K562 (cell line): ENCODE results near the gene TTLL10. TPM values are rescaled to one million over a fixed set of nuclear protein-coding genes. Genes with fewer than 3 reads are reported as not detected.

Source experiments
- ASH1L ChIP-seq: fragments of 450-650 bp; IDR thresholded peaks from 2 replicates; pipeline ENCODE4 v1.6.1; 2018; ENCODE audit warnings: borderline replicate concordance, mild to moderate bottlenecking, low read depth; ENCODE audit not compliant: partially characterized antibody
- ATF7 ChIP-seq: fragments of 450-650 bp; IDR thresholded peaks from 2 replicates; pipeline ENCODE4 v1.7.1; 2014; ENCODE audit warnings: mild to moderate bottlenecking, moderate library complexity
- CHCHD3 ChIP-seq: fragments of 250-450 bp; sonication (Bioruptor Pico); IDR thresholded peaks from 2 replicates; pipeline ENCODE4 v2.1.2; 2022; ENCODE audit warnings: mild to moderate bottlenecking
- DACH1 ChIP-seq: fragments of 450-650 bp; IDR thresholded peaks from 2 replicates; pipeline ENCODE4 v1.6.1; 2018; ENCODE audit not compliant: partially characterized antibody
- HDAC3 ChIP-seq: fragments of 450-650 bp; IDR thresholded peaks from 2 replicates; pipeline ENCODE4 v1.6.1; 2018; ENCODE audit warnings: borderline replicate concordance, mild to moderate bottlenecking, moderate library complexity; ENCODE audit not compliant: partially characterized antibody
- HDAC6 ChIP-seq: IDR thresholded peaks from 2 replicates; pipeline ENCODE4 v1.6.1; 2012; ENCODE audit warnings: low read depth, mild to moderate bottlenecking, control low read depth, inconsistent platforms, low read length, moderate library complexity
- HNRNPK ChIP-seq: fragments of 200-400 bp; formaldehyde crosslinking; IDR thresholded peaks from one replicate; pipeline ENCODE4 v1.6.1; 2018; ENCODE audit warnings: mild to moderate bottlenecking, low read depth, low read length; ENCODE audit not compliant: poor library complexity, severe bottlenecking
- KDM2B ChIP-seq: fragments of 250-450 bp; sonication (Bioruptor Pico); IDR thresholded peaks from 2 replicates; pipeline ENCODE4 v1.8.0; 2021; ENCODE audit warnings: mild to moderate bottlenecking, moderate library complexity
- NCOA6 ChIP-seq: fragments of 450-650 bp; IDR thresholded peaks from 2 replicates; pipeline ENCODE4 v1.6.1; 2017; ENCODE audit warnings: mild to moderate bottlenecking
- NFE2L1 ChIP-seq: fragments of 450-650 bp; IDR thresholded peaks from 2 replicates; pipeline ENCODE4 v1.6.1; 2016; ENCODE audit warnings: missing genetic modification characterization, low read depth, mild to moderate bottlenecking, missing compliant biosample characterization, moderate library complexity, borderline replicate concordance
- POLR2G ChIP-seq: fragments of 200-400 bp; formaldehyde crosslinking; IDR thresholded peaks from 2 replicates; pipeline ENCODE4 v1.6.1; 2017; ENCODE audit warnings: low read depth, mild to moderate bottlenecking, antibody characterized with exemption, low read length, moderate library complexity
- PURB ChIP-seq: sonication (generic); formaldehyde crosslinking; IDR thresholded peaks from 2 replicates; pipeline ENCODE4 v1.9.0; 2021; ENCODE audit warnings: low read depth, mild to moderate bottlenecking, missing genetic modification reagents
- RB1 ChIP-seq: fragments of 450-650 bp; IDR thresholded peaks from 2 replicates; pipeline ENCODE4 v1.6.1; 2017; ENCODE audit warnings: low read depth, mild to moderate bottlenecking
- RUNX1 ChIP-seq: sonication (generic); IDR thresholded peaks from 2 replicates; pipeline ENCODE4 v1.6.1; 2016; ENCODE audit warnings: antibody characterized with exemption, low read depth
- SPI1 ChIP-seq: IDR thresholded peaks from 2 replicates; pipeline ENCODE4 v1.6.1; 2011; ENCODE audit warnings: low read depth, low read length, control low read depth, borderline replicate concordance
- XRCC3 ChIP-seq: fragments of 450-650 bp; IDR thresholded peaks from 2 replicates; pipeline ENCODE4 v1.6.1; 2017; ENCODE audit warnings: mild to moderate bottlenecking, moderate library complexity
- ZNF174 ChIP-seq: fragments of 250-450 bp; sonication (Bioruptor Pico); IDR thresholded peaks from 2 replicates; pipeline ENCODE4 v1.4.0; 2020; ENCODE audit warnings: mild to moderate bottlenecking
- ZNF699 ChIP-seq: fragments of 250-450 bp; sonication (Bioruptor Pico); IDR thresholded peaks from 2 replicates; pipeline ENCODE4 v1.8.0; 2021; ENCODE audit warnings: mild to moderate bottlenecking, moderate library complexity; ENCODE audit not compliant: insufficient replicate concordance
- polyA plus RNA-seq, 8 experiments: library from polyadenylated mRNA; depleted of rRNA in 4 of 8; stranded (reverse) in 5 of 8; unstranded in 3 of 8; fragments of >200 nt; fragmentation: Nextera tagmentation in 2 of 8; fragmentation: Illumina TruSeq in 1 of 8; extraction: Ambion mirVana in 2 of 8; extraction: Trizol in 1 of 8; gene quantifications; 2 replicates each; pipeline versions ENCODE4 v1.2.1 to v1.2.3, GENCODE V29; 2011 to 2014; ENCODE audit warnings: inconsistent platforms in 1 of 8, missing spikeins in 1 of 8
- total RNA-seq, 7 experiments: library from RNA; depleted of rRNA in 6 of 7; stranded (reverse); fragments of >200 nt in 6 of 7; fragmentation: Illumina TruSeq in 2 of 7; extraction: Trizol in 2 of 7; gene quantifications; 2 replicates each; pipeline versions ENCODE4 v1.2.1 to v1.2.3, GENCODE V29; 2011 to 2021; ENCODE audit warnings: low replicate concordance in 1 of 7
- TF ChIP-seq, protein P1 (sequence below): sonication (generic); formaldehyde crosslinking; IDR thresholded peaks from 2 replicates; pipeline ENCODE4 v1.8.0; 2023; ENCODE audit warnings: mild to moderate bottlenecking, missing genetic modification reagents
- TF ChIP-seq, protein P2 (sequence below): sonication (generic); formaldehyde crosslinking; IDR thresholded peaks from 2 replicates; pipeline ENCODE4 v1.8.1; 2022; ENCODE audit warnings: missing genetic modification reagents
- TF ChIP-seq, protein P3 (sequence below), 2 experiments: fragments of 250-450 bp in 1 of 2; fragments of 450-650 bp in 1 of 2; sonication (Bioruptor Pico) in 1 of 2; IDR thresholded peaks; 2 replicates each; pipeline versions ENCODE4 v1.6.1 to v1.8.0; 2016 to 2021; ENCODE audit warnings: mild to moderate bottlenecking in 2 of 2, moderate library complexity in 2 of 2, missing compliant biosample characterization in 1 of 2, missing genetic modification characterization in 1 of 2
- TF ChIP-seq, protein P4 (sequence below): fragments of 450-650 bp; formaldehyde crosslinking; IDR thresholded peaks from 2 replicates; pipeline ENCODE4 v1.4.0; 2020; ENCODE audit warnings: mild to moderate bottlenecking, moderate library complexity

TTLL10 gene
- total and polyA plus RNA-seq, 9 of the 15 experiments (the other 6 are each of a cell fraction or from before 2014, with no cell fraction given) = not detected

DNA sequence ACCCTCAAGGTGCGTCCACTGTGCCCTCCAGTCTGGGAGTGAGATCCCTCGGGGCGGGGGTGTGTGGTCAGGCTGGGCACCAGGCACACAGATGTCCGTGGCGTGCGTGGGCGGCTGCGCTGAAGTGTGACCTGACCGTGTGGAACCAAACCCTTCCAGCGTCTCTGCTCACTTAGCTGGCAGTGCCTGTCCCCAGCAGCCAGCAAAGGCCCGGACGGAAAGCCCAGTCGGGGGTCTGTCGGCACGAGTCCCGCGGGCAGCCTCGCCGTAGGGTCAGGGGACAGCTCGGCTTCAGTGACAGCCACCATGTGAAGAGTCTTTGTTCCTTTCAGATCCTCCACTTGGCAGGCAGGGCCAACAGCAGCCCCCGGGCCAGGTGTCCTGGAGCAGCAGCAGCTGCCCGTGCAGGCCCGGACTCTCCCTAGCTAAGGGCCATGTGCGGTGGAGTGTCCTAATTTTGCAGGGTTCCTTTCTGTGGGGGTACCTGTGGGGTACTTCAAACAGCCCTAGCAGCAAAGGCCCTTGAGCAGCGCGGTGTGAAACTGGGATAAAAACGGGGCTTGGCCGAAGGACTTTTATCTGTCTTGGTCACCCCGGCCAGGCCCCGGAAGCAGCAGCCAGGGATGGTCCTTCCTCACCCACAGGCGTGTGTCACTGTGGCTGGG lies 11.6 kb downstream of the TTLL10 start (continued):
- TF ChIP-seq, protein P1, sequence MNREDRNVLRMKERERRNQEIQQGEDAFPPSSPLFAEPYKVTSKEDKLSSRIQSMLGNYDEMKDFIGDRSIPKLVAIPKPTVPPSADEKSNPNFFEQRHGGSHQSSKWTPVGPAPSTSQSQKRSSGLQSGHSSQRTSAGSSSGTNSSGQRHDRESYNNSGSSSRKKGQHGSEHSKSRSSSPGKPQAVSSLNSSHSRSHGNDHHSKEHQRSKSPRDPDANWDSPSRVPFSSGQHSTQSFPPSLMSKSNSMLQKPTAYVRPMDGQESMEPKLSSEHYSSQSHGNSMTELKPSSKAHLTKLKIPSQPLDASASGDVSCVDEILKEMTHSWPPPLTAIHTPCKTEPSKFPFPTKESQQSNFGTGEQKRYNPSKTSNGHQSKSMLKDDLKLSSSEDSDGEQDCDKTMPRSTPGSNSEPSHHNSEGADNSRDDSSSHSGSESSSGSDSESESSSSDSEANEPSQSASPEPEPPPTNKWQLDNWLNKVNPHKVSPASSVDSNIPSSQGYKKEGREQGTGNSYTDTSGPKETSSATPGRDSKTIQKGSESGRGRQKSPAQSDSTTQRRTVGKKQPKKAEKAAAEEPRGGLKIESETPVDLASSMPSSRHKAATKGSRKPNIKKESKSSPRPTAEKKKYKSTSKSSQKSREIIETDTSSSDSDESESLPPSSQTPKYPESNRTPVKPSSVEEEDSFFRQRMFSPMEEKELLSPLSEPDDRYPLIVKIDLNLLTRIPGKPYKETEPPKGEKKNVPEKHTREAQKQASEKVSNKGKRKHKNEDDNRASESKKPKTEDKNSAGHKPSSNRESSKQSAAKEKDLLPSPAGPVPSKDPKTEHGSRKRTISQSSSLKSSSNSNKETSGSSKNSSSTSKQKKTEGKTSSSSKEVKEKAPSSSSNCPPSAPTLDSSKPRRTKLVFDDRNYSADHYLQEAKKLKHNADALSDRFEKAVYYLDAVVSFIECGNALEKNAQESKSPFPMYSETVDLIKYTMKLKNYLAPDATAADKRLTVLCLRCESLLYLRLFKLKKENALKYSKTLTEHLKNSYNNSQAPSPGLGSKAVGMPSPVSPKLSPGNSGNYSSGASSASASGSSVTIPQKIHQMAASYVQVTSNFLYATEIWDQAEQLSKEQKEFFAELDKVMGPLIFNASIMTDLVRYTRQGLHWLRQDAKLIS (CRISPR knock-in tag) = no peak
- TF ChIP-seq ASH1L = no peak
- TF ChIP-seq, protein P2, sequence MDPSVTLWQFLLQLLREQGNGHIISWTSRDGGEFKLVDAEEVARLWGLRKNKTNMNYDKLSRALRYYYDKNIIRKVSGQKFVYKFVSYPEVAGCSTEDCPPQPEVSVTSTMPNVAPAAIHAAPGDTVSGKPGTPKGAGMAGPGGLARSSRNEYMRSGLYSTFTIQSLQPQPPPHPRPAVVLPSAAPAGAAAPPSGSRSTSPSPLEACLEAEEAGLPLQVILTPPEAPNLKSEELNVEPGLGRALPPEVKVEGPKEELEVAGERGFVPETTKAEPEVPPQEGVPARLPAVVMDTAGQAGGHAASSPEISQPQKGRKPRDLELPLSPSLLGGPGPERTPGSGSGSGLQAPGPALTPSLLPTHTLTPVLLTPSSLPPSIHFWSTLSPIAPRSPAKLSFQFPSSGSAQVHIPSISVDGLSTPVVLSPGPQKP (CRISPR knock-in tag) = no peak
- TF ChIP-seq NCOA6 = no peak
- TF ChIP-seq ZNF699 (CRISPR knock-in tag) = no peak
- no peak for TF ChIP-seq DACH1
- TF ChIP-seq HDAC6 = no peak
- TF ChIP-seq POLR2G = peak; percentile 75
- TF ChIP-seq HNRNPK = no peak
- TF ChIP-seq, protein P3, sequence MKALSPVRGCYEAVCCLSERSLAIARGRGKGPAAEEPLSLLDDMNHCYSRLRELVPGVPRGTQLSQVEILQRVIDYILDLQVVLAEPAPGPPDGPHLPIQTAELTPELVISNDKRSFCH (CRISPR knock-in tag; IDR thresholded peaks at IDR 0.05) = no peak
- TF ChIP-seq, protein P3 (tag; IDR thresholded peaks at IDR 0.05) = peak; percentile 76
- TF ChIP-seq KDM2B (CRISPR knock-in tag) = no peak
- TF ChIP-seq RB1 = 0 out of 2 replicates have a peak, but pooled peaks have one; percentile 6
- no peak for TF ChIP-seq ZNF174 (CRISPR knock-in tag)
- peak; percentile 44; the same call in 1 of the 2 replicates for TF ChIP-seq ATF7
- TF ChIP-seq XRCC3 = no peak
- no peak for TF ChIP-seq CHCHD3 (CRISPR knock-in tag)
- TF ChIP-seq SPI1 = no peak
- TF ChIP-seq, protein P4, sequence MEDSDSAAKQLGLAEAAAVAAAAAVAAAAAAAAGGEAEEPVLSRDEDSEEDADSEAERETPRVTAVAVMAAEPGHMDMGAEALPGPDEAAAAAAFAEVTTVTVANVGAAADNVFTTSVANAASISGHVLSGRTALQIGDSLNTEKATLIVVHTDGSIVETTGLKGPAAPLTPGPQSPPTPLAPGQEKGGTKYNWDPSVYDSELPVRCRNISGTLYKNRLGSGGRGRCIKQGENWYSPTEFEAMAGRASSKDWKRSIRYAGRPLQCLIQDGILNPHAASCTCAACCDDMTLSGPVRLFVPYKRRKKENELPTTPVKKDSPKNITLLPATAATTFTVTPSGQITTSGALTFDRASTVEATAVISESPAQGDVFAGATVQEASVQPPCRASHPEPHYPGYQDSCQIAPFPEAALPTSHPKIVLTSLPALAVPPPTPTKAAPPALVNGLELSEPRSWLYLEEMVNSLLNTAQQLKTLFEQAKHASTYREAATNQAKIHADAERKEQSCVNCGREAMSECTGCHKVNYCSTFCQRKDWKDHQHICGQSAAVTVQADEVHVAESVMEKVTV (CRISPR knock-in tag) = no peak
- no peak for TF ChIP-seq PURB (CRISPR knock-in tag)
- TF ChIP-seq HDAC3 = no peak
- no peak for TF ChIP-seq RUNX1
- TF ChIP-seq NFE2L1 (tag) = no peak
